Ectodermal cell (in vitro differentiated cells): ENCODE measurements around the gene GAN.
"Not testable (repeated sequence)": the region's sequence is repeated elsewhere in the genome, so short reads cannot be mapped to it uniquely, and the experiment has no call there.

Experiments
- H3K27ac ChIP-seq: 2 replicates; pipeline ENCODE4 v1.7.0; 2013; ENCODE audit warnings: mild to moderate bottlenecking, low read depth, low read length; ENCODE audit not compliant: insufficient read depth, poor library complexity, severe bottlenecking
- H3K27me3 ChIP-seq: 2 replicates; pipeline ENCODE4 v1.7.0; 2013; ENCODE audit warnings: mild to moderate bottlenecking, low read length; ENCODE audit not compliant: insufficient read depth, control insufficient read depth, poor library complexity, severe bottlenecking
- H3K36me3 ChIP-seq: one replicate; pipeline ENCODE4 v1.7.0; 2013; ENCODE audit warnings: low read length; ENCODE audit not compliant: control insufficient read depth, insufficient read depth
- H3K4me1 ChIP-seq: one replicate; pipeline ENCODE4 v1.7.0; 2013; ENCODE audit warnings: low read length; ENCODE audit not compliant: control insufficient read depth, insufficient read depth
- H3K4me3 ChIP-seq: 2 replicates; pipeline ENCODE4 v1.7.0; 2013; ENCODE audit warnings: low read depth, low read length, control low read depth; ENCODE audit not compliant: insufficient read depth
- H3K9me3 ChIP-seq: 2 replicates; pipeline ENCODE4 v1.7.0; 2013; ENCODE audit warnings: mild to moderate bottlenecking, low read length, moderate library complexity; ENCODE audit not compliant: control insufficient read depth
- WGBS, 2 experiments: methylation state at CpG; one replicate each; pipeline ENCODE4 v1.1.7; 2013; ENCODE audit warnings: missing lambda C conversion rate in 2 of 2; 5-methylcytosine and 5-hydroxymethylcytosine counted together

The GAN gene

GRCh38 chr16:81394966-81395655, 80.3 kb downstream of the GAN start:
- 89 to 92% methylated on average over 11 of the region's 13 CpGs for WGBS, 2 experiments
- no peaks in the 10 kb centered on the region for H3K27me3 ChIP-seq
- no peaks in the 10 kb centered on the region for H3K4me1 ChIP-seq
- H3K36me3 ChIP-seq = no peaks in the 10 kb centered on the region
- no peaks in the 10 kb centered on the region for H3K9me3 ChIP-seq
- no peak overlapping the region for H3K4me3 ChIP-seq
- H3K27ac ChIP-seq = no peak overlapping the region

- WGBS, 2 experiments = 94% methylated on average over 21 of the region's 21 CpGs
- Histone ChIP-seq H3K9me3 (no peaks in the 10 kb centered on the region), H3K4me1 (no peaks in the 10 kb centered on the region), H3K27ac (no peak overlapping the region), H3K36me3 (no peaks in the 10 kb centered on the region), H3K4me3 (no peak overlapping the region), H3K27me3 (no peaks in the 10 kb centered on the region)
Observed at GRCh38 chr16:81397058-81397878, 82.5 kb downstream of the GAN start.

- 91 to 93% methylated on average over 14 of the region's 14 CpGs for WGBS, 2 experiments
- H3K4me3 ChIP-seq = no peak overlapping the region
- no peaks in the 10 kb centered on the region for H3K36me3 ChIP-seq
- no peaks in the 10 kb centered on the region for H3K4me1 ChIP-seq
- H3K9me3 ChIP-seq = no peaks in the 10 kb centered on the region
- H3K27me3 ChIP-seq = no peaks in the 10 kb centered on the region
- H3K27ac ChIP-seq = no peak overlapping the region
Observed at GRCh38 chr16:81397879-81398520, 83.2 kb downstream of the GAN start.

GRCh38 chr16:81399909-81400308, 85.1 kb downstream of the GAN start:
- H3K36me3 ChIP-seq = no peaks in the 10 kb centered on the region
- H3K27me3 ChIP-seq = peaks cover 11% of the 10 kb centered on the region
- H3K9me3 ChIP-seq = no peaks in the 10 kb centered on the region
- no peak overlapping the region for H3K4me3 ChIP-seq
- 100% methylated on average over 1 of the region's 1 CpG for WGBS, 2 experiments
- no peak overlapping the region for H3K27ac ChIP-seq
- H3K4me1 ChIP-seq = no peaks in the 10 kb centered on the region

- whole genome bisulfite sequencing, 2 experiments = 91 to 92% methylated on average over 19 of the region's 19 CpGs
- peaks cover 11% of the 10 kb centered on the region for H3K27me3 ChIP-seq
- H3K27ac ChIP-seq = no peak overlapping the region
- H3K4me3 ChIP-seq = no peak overlapping the region
- H3K9me3 ChIP-seq = no peaks in the 10 kb centered on the region
- H3K36me3 ChIP-seq = no peaks in the 10 kb centered on the region
- no peaks in the 10 kb centered on the region for H3K4me1 ChIP-seq
Observed at GRCh38 chr16:81401035-81401950, 86.5 kb downstream of the GAN start.

GRCh38 chr16:81403208-81403600, 88.4 kb downstream of the GAN start:
- Histone ChIP-seq H3K36me3 (no peaks in the 10 kb centered on the region), H3K27me3 (peaks cover 11% of the 10 kb centered on the region), H3K9me3 (no peaks in the 10 kb centered on the region), H3K27ac (no peak overlapping the region), H3K4me3 (no peak overlapping the region), H3K4me1 (no peaks in the 10 kb centered on the region)
- WGBS, 2 experiments = 3 to 6% methylated on average over 4 of the region's 5 CpGs

GRCh38 chr16:81403601-81404391, 89.0 kb downstream of the GAN start:
- Histone ChIP-seq H3K9me3 (no peaks in the 10 kb centered on the region), H3K36me3 (no peaks in the 10 kb centered on the region), H3K27ac (no peak overlapping the region), H3K4me3 (no peak overlapping the region), H3K4me1 (no peaks in the 10 kb centered on the region), H3K27me3 (peaks cover 11% of the 10 kb centered on the region)
- 34 to 35% methylated on average over 37 of the region's 37 CpGs for WGBS, 2 experiments

- H3K27me3 ChIP-seq = peaks cover 11% of the 10 kb centered on the region
- not testable (repeated sequence) for H3K36me3 ChIP-seq, H3K9me3 ChIP-seq, H3K27ac ChIP-seq, H3K4me1 ChIP-seq, H3K4me3 ChIP-seq
- 95 to 98% methylated on average over 2 of the region's 2 CpGs for WGBS, 2 experiments
Observed at GRCh38 chr16:81405002-81405401, 90.2 kb downstream of the GAN start.

GRCh38 chr16:81405702-81406113, 90.9 kb downstream of the GAN start:
- H3K27ac ChIP-seq = no peak overlapping the region

More at GRCh38 chr16:81405702-81406113, 90.9 kb downstream of the GAN start:
- H3K4me3 ChIP-seq = no peak overlapping the region
- 60 to 61% methylated on average over 11 of the region's 11 CpGs for WGBS, 2 experiments
- H3K36me3 ChIP-seq = no peaks in the 10 kb centered on the region
- H3K27me3 ChIP-seq = peaks cover 11% of the 10 kb centered on the region
- no peaks in the 10 kb centered on the region for H3K9me3 ChIP-seq
- H3K4me1 ChIP-seq = no peaks in the 10 kb centered on the region
